ENCODE results near the gene TTLL13. TPM values are rescaled to one million over a fixed set of nuclear protein-coding genes. Genes with fewer than 3 reads are reported as not detected.

TTLL13 gene, protein sequence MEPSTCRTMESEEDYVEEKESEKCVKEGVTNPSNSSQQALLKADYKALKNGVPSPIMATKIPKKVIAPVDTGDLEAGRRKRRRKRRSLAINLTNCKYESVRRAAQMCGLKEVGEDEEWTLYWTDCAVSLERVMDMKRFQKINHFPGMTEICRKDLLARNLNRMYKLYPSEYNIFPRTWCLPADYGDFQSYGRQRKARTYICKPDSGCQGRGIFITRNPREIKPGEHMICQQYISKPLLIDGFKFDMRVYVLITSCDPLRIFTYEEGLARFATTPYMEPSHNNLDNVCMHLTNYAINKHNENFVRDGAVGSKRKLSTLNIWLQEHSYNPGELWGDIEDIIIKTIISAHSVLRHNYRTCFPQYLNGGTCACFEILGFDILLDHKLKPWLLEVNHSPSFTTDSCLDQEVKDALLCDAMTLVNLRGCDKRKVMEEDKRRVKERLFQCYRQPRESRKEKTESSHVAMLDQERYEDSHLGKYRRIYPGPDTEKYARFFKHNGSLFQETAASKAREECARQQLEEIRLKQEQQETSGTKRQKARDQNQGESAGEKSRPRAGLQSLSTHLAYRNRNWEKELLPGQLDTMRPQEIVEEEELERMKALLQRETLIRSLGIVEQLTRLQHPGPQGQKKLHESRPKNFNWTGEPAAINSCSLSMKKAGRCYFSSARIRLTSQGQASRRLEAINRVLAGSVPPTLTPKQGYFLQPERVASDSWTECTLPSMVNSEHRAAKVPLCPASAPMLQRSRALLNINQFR
- 0.06 TPM for polyA plus RNA-seq (2012; ENCODE audit: low read depth, missing spikeins)

DNA sequence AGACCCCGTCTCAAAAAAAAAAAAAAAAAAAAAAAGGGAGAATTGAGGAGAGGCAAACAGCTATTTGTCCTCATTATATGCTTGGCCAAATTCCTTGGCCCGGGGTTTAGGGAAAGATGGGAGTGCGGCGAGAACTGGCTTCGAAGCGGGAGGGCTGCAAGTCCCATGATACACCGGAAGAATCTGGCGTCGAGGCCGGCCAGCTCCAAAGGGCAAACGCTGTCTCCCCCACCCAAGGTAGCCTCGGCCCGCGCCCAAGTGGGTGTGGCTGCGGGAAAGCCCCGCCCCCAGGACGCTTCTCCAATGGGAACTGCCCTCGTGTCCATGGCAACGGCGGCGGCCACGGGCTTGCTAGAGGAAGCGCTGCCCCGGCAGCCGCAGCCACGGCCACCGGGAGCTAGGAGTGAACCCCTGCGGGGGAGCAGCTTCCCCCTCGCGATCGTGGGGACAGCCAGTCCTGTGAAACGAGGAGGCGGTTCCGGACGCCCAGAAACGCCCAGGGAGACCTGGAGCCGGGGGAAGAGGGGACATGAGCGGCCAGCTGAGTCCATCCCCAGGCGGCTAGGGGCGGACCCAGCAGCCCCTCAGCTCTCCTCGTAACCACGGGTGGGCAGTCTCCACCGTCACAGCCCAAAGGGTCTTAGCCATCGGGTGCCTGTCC lies at the start of gene TTLL13:
TSS of gene TTLL13 (plus strand) at position 354 of the 661 bp plus-strand sequence. CDS start 1,075 bp downstream, outside the sequence.
- FAIRE-seq (peak; percentile 13), DNase-seq (ENCODE audit: insufficient read length, low spot score) (peak; percentile 60)
- TF ChIP-seq PAX5 (IDR thresholded peaks at IDR 0.05; ENCODE audit: insufficient read depth, low read length, severe bottlenecking) (no peak), SPI1 (IDR thresholded peaks at IDR 0.05; ENCODE audit: low read depth, low read length) (0 out of 2 replicates have a peak, but pooled peaks have one; percentile 19)

DNA sequence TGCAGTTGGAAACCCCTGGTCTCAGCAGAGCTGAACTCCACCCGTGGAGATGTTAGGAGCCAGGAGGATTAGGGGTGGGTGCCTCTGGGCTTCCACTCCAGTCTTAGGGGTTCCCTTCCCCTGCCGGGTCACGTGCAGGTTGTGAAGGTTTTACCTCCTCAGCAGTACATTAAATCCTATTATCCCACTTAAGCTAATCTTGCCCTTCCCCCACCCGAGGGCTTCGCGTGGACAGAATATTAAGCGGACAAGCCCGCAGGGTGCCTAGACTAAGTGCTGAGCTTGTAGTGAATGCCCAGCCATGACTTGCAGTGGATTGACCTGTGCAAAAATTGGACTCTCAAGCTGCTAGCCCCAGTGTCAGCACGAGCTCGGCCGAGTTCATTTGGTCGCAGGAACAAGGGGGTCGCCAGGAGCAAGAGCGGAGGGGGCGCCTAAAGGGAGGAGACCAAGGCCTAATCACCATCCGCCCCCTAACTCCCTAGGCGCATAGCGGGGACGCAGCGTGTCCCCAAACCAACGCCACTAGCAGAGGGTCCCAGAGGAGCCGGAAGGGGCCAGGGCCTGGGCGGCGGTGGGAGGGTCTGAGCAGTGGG lies 48.7 kb upstream of the TTLL13 start:
- no peak for TF ChIP-seq TAF1 (IDR thresholded peaks at IDR 0.05; ENCODE audit: low read depth, low read length)
- no peak for TF ChIP-seq POLR2AphosphoS5 (IDR thresholded peaks at IDR 0.05; ENCODE audit: low read depth, low read length)
- no peak for TF ChIP-seq POU2F2 (IDR thresholded peaks at IDR 0.05; ENCODE audit: low read depth, low read length)
- TF ChIP-seq PAX5 (IDR thresholded peaks at IDR 0.05; ENCODE audit: insufficient read depth, low read length, severe bottlenecking) = no peak
- no peak for TF ChIP-seq POLR2A (IDR thresholded peaks at IDR 0.05; ENCODE audit: low read depth, low read length)
- TF ChIP-seq SPI1 (IDR thresholded peaks at IDR 0.05; ENCODE audit: low read depth, low read length) = no peak
- FAIRE-seq (peak; percentile 16), DNase-seq (ENCODE audit: insufficient read length, low spot score) (no peak)

DNA sequence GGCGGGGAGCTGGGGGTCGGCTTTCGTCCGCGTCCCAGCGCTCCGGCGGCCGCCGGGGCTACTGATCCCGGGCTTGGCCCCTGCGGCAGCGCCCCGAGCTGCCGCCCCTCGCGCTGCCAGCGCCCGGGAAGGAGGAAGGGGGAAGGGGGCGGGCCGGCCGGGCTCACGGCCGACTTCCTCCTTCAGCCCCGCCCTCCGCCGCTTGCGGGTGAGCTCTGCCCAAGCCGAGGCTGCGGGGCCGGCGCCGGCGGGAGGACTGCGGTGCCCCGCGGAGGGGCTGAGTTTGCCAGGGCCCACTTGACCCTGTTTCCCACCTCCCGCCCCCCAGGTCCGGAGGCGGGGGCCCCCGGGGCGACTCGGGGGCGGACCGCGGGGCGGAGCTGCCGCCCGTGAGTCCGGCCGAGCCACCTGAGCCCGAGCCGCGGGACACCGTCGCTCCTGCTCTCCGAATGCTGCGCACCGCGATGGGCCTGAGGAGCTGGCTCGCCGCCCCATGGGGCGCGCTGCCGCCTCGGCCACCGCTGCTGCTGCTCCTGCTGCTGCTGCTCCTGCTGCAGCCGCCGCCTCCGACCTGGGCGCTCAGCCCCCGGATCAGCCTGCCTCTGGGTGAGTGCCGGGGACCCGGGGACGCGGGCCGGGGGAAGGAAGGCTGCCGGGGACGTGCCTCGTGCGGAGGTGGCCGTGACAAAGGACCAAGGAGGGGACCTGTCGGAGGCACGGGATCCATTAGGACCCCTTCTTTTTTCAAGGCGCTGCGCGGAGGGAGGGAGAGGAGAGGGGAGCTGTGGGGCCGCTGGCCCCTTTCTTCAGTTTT lies 48.0 kb upstream of the TTLL13 start, which contains the start of gene SEMA4B:
TSS of gene SEMA4B (plus strand) at position 201 of the 814 bp plus-strand sequence. CDS start at position 450, 249 bp downstream.
- DNase-seq (ENCODE audit: insufficient read length, low spot score) (peak; percentile 97), FAIRE-seq (peak; percentile 85)
- TF ChIP-seq SPI1 (IDR thresholded peaks at IDR 0.05; ENCODE audit: low read depth, low read length) (peak; percentile 59), POLR2AphosphoS5 (IDR thresholded peaks at IDR 0.05; ENCODE audit: low read depth, low read length) (no peak), PAX5 (IDR thresholded peaks at IDR 0.05; ENCODE audit: insufficient read depth, low read length, severe bottlenecking) (peak; percentile 17)

DNA sequence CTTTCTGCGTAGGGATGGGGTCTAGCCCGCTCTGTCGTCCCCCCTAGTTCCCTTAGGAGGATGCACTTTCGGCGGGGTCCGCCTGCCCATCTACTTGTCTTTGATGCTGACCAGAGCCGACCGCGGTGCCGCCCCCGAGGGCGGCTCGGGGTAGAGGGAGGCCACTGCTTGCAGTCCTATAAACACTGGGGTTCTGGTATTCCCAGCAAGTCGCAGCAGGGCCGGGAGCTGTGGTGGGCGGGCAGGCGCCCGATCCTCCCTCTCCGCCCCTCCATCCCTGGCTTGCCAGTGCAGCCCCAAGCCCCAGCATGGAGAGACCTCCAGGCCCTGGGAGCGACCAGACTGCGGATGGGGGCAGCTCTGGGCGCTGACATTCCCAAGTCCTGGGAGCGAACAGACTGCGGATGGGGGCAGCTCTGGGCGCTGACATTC lies 47.4 kb upstream of the TTLL13 start:
- FAIRE-seq = no peak
- DNase-seq (ENCODE audit: insufficient read length, low spot score) = no peak
- TF ChIP-seq POLR2A (IDR thresholded peaks at IDR 0.05; ENCODE audit: low read depth, low read length) = no peak
- TF ChIP-seq POLR2AphosphoS5 (IDR thresholded peaks at IDR 0.05; ENCODE audit: low read depth, low read length) = no peak
- no peak for TF ChIP-seq PAX5 (IDR thresholded peaks at IDR 0.05; ENCODE audit: insufficient read depth, low read length, severe bottlenecking)
- no peak for TF ChIP-seq TAF1 (IDR thresholded peaks at IDR 0.05; ENCODE audit: low read depth, low read length)
- TF ChIP-seq POU2F2 (IDR thresholded peaks at IDR 0.05; ENCODE audit: low read depth, low read length) = no peak
- no peak for TF ChIP-seq SPI1 (IDR thresholded peaks at IDR 0.05; ENCODE audit: low read depth, low read length)

DNA sequence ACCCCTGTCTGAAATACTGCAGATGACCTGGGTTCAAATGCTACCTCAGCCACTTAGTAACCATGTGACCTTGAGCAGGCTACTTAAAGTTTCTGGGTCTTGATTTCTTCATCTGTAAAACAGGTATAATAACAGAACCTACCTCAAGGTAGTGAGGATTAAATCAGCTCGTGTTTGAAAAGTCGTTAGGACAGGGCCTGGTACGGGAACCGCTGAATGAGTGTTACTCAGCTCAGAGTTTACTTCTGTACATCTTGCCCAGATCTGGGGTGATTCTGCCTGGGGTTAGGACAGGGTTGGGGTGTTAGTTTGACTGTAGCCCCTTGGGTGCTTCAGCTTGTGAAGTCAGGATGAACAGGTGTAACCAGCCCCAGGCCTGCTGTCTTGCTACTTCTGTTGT lies 46.4 kb upstream of the TTLL13 start:
- DNase-seq (ENCODE audit: insufficient read length, low spot score) = no peak
- FAIRE-seq = no peak

DNA sequence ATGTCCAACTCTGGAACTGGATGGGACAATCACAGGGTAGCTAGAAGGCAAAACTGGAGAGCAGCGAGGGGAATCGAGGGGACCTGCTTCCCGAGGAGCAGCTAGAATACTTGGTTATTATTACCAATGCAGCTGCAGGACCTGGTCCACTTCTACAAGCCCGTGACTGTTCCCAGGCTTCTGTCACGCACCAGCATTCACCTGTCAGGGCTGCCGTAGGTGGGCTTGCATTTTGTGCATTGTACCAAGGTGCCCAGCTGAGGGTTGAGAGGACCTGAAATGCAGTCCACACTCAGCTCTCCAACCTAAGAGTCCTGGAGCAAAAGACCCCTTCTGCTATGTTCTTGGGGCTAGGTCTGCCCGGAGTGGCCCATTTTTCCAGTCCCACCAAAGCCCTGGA lies 45.9 kb upstream of the TTLL13 start:
- TF ChIP-seq SPI1 (IDR thresholded peaks at IDR 0.05; ENCODE audit: low read depth, low read length) (no peak), POLR2AphosphoS5 (IDR thresholded peaks at IDR 0.05; ENCODE audit: low read depth, low read length) (no peak), POLR2A (IDR thresholded peaks at IDR 0.05; ENCODE audit: low read depth, low read length) (no peak), POU2F2 (IDR thresholded peaks at IDR 0.05; ENCODE audit: low read depth, low read length) (no peak), TAF1 (IDR thresholded peaks at IDR 0.05; ENCODE audit: low read depth, low read length) (no peak), PAX5 (IDR thresholded peaks at IDR 0.05; ENCODE audit: insufficient read depth, low read length, severe bottlenecking) (no peak)
- FAIRE-seq = no peak
- no peak for DNase-seq (ENCODE audit: insufficient read length, low spot score)

More for the DNA sequence above, 46.4 kb upstream of the TTLL13 start:
- TF ChIP-seq POLR2A (IDR thresholded peaks at IDR 0.05; ENCODE audit: low read depth, low read length) (no peak), POU2F2 (IDR thresholded peaks at IDR 0.05; ENCODE audit: low read depth, low read length) (no peak), TAF1 (IDR thresholded peaks at IDR 0.05; ENCODE audit: low read depth, low read length) (no peak), SPI1 (IDR thresholded peaks at IDR 0.05; ENCODE audit: low read depth, low read length) (no peak)

DNA sequence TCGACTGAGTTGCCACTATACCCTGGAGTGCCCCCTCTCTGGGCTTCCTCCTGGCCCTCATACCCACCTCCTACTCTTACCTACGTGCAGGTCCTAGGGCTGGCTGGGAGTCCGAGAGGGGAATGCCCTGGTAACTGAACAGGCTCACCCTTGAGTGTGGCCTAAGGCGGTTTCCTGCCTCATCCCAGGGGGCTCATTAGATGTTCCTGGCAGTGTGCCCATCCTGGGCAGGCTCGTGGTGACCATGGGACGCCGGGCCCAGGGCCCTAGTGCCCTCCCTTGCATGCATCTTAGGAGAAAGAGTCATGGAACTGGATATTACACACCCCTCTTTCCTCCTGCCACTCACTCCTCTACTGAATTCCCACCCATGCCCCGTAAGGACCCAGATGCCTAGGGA lies 45.4 kb upstream of the TTLL13 start:
- TF ChIP-seq POLR2A (IDR thresholded peaks at IDR 0.05; ENCODE audit: low read depth, low read length) (no peak), POU2F2 (IDR thresholded peaks at IDR 0.05; ENCODE audit: low read depth, low read length) (no peak), TAF1 (IDR thresholded peaks at IDR 0.05; ENCODE audit: low read depth, low read length) (no peak), POLR2AphosphoS5 (IDR thresholded peaks at IDR 0.05; ENCODE audit: low read depth, low read length) (no peak), SPI1 (IDR thresholded peaks at IDR 0.05; ENCODE audit: low read depth, low read length) (no peak)
- no peak for DNase-seq (ENCODE audit: insufficient read length, low spot score)
- FAIRE-seq = no peak

DNA sequence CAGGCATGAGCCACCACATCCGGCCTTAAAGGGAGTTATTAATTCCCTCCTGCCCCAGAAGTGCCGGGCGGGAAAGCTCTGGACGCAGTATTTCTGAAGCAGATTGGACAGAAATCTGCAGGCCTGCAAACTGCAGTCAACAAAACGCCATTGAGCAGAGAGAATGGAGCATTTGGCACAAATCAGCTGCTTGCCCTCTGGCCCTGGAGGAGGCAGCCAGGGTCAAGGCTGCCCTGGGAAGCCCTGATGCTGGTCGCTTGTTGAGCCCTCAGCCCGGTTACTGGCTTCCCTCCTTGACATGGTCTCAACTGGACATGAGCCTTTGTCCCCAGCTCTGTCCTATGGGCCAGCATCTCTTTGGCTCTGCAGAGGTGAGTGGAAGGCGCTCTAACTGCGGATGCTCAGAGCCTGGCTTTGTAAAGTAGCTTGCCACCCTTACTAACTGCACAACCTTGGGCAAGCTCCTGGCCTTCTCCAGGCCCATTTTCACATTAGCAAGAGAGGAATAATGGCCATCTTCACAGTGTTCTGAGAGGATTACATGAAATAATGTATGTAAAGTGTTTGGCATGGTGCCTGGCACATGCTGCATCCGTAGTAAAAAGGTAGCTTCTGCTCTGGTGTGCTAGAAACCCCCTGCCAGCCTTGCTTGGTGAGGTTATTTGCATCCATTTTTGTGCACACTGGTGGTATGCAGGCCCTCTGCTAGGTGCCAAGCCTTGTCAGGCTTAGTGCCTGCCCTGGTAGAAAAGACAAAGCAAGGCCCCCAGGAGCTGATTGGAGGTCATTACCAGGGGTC lies 44.1 kb upstream of the TTLL13 start:
- TF ChIP-seq TAF1 (IDR thresholded peaks at IDR 0.05; ENCODE audit: low read depth, low read length) (no peak), SPI1 (IDR thresholded peaks at IDR 0.05; ENCODE audit: low read depth, low read length) (no peak)
- FAIRE-seq (no peak), DNase-seq (ENCODE audit: insufficient read length, low spot score) (no peak)

All from GM12891 (cell line).